Suprapubic skin (tissue), 4 donors: ENCODE results near the gene CTXN1.

Experiments used
- EP300 ChIP-seq: sonication (generic); formaldehyde crosslinking; IDR thresholded peaks from one replicate; pipeline ENCODE4 v1.6.1; 2017; ENCODE audit warnings: antibody characterized with exemption
- POLR2AphosphoS5 ChIP-seq, 3 donors: sonication (generic); formaldehyde crosslinking; IDR thresholded peaks; one replicate each; pipeline ENCODE4 v1.6.1; 2017; ENCODE audit warnings: antibody characterized with exemption in 3 of 3
- TF ChIP-seq, protein P1 (sequence below), 2 donors: fragments of 200-600 bp in 1 of 2; fragments of 450-650 bp in 1 of 2; sonication (generic) in 1 of 2; IDR thresholded peaks; one replicate each; pipeline ENCODE4 v1.5.1; 2016 to 2019; ENCODE audit warnings: antibody characterized with exemption in 2 of 2, mild to moderate bottlenecking in 1 of 2, moderate library complexity in 1 of 2

DNA sequence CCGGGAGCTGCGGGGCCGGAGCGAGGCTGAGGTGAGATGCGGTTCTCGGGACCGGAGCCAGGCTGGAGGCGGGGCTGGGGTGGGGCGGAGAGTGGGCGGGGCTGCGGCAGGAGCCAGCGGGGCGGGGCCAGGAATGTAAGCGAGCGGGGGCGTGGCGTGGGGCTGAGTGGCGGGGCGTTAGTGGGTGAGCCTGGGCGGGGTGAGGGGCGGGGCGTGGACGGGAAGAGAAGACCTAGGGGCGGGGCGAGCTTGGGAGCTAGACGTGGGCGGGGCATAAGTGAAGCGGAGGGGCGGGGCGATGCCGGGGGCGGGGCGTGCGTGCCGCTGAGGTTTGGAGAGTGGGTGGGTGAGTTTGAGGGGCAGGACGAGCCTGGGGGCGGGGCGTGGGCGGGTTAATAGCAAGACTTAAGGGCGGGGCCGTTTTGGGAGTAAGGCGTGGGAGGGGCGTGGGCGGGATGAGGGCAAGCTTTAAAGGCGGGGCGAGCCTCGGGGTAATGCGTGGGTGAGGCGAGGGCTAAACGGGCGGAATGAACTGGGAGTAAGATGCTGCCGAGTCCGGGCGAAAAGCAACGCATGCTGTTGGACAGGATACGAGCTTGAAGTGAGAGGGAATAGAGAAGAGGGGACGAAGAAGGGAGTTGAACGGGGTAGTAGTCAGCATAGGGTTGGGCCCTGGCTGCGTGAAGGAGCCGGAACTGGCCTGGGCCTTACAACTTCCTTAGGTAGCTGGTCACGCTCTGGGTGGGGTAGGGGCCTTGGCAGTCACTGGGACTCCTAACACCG is 5.2 kb downstream of the CTXN1 start:
- TF ChIP-seq, protein P1, sequence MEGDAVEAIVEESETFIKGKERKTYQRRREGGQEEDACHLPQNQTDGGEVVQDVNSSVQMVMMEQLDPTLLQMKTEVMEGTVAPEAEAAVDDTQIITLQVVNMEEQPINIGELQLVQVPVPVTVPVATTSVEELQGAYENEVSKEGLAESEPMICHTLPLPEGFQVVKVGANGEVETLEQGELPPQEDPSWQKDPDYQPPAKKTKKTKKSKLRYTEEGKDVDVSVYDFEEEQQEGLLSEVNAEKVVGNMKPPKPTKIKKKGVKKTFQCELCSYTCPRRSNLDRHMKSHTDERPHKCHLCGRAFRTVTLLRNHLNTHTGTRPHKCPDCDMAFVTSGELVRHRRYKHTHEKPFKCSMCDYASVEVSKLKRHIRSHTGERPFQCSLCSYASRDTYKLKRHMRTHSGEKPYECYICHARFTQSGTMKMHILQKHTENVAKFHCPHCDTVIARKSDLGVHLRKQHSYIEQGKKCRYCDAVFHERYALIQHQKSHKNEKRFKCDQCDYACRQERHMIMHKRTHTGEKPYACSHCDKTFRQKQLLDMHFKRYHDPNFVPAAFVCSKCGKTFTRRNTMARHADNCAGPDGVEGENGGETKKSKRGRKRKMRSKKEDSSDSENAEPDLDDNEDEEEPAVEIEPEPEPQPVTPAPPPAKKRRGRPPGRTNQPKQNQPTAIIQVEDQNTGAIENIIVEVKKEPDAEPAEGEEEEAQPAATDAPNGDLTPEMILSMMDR (IDR thresholded peaks at IDR 0.05) = no peak
- TF ChIP-seq POLR2AphosphoS5 (IDR thresholded peaks at IDR 0.05) (no peak), EP300 (no peak)
